ENCODE results near the gene SLC39A11.

The SLC39A11 gene

DNA sequence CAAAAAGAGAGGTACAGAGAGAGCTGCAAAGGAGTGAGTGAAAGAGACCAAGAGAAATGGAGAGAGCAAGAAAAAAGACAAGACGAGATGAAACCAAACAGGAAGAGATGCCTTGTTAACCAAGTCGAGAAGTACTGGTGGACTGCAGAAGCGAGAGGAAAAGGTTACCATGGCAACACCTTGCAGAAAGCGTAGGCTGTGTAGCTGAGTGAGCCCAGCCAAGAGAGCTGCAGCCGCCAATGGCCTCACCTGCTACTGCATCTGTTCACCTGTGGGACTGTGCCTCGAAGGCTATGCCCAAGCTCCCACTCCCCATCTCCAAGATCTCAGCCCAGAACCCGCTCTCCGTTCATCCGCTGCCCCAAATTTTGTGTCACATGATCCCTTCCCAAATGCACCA lies 161.3 kb downstream of the SLC39A11 start:
- H3K4me2 ChIP-seq (ENCODE audit: low read depth, low read length) = no peak overlapping the region
- TF ChIP-seq, protein P1, sequence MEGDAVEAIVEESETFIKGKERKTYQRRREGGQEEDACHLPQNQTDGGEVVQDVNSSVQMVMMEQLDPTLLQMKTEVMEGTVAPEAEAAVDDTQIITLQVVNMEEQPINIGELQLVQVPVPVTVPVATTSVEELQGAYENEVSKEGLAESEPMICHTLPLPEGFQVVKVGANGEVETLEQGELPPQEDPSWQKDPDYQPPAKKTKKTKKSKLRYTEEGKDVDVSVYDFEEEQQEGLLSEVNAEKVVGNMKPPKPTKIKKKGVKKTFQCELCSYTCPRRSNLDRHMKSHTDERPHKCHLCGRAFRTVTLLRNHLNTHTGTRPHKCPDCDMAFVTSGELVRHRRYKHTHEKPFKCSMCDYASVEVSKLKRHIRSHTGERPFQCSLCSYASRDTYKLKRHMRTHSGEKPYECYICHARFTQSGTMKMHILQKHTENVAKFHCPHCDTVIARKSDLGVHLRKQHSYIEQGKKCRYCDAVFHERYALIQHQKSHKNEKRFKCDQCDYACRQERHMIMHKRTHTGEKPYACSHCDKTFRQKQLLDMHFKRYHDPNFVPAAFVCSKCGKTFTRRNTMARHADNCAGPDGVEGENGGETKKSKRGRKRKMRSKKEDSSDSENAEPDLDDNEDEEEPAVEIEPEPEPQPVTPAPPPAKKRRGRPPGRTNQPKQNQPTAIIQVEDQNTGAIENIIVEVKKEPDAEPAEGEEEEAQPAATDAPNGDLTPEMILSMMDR (IDR thresholded peaks at IDR 0.05; ENCODE audit: low read length) = no peak
- TF ChIP-seq EZH2phosphoT487 (IDR thresholded peaks at IDR 0.05; ENCODE audit: low read length) (no peak), EZH2 (optimal IDR thresholded peaks at IDR 0.05; ENCODE audit: low read depth, low read length) (no peak)
- H3K9ac ChIP-seq (ENCODE audit: low read length) = no peak overlapping the region
- no peak for DNase-seq
- H3K4me3 ChIP-seq (ENCODE audit: low read length) = no peak overlapping the region
- no peaks in the 10 kb centered on the region for H3K79me2 ChIP-seq (ENCODE audit: low read length)
- H4K20me1 ChIP-seq (ENCODE audit: insufficient read depth, low read length) = no peaks in the 10 kb centered on the region
- no peaks in the 10 kb centered on the region for H3K9me2 ChIP-seq (replicated peaks; ENCODE audit: insufficient read depth, low read length)
- H3K4me1 ChIP-seq (ENCODE audit: low read length) = no peaks in the 10 kb centered on the region
- no peaks in the 10 kb centered on the region for H3K27me3 ChIP-seq (replicated peaks; ENCODE audit: insufficient read depth, low read length)
- no peaks in the 10 kb centered on the region for H3F3A ChIP-seq (ENCODE audit: insufficient read depth, low read length)
- no peak overlapping the region for H3K27ac ChIP-seq (ENCODE audit: low read length)
- no peaks in the 10 kb centered on the region for H3K9me3 ChIP-seq (replicated peaks; ENCODE audit: insufficient read depth, low read length)
- H3K36me3 ChIP-seq (replicated peaks; ENCODE audit: insufficient read depth, low read length) = no peaks in the 10 kb centered on the region
- H2AFZ ChIP-seq (ENCODE audit: low read length) = no peak overlapping the region

DNA sequence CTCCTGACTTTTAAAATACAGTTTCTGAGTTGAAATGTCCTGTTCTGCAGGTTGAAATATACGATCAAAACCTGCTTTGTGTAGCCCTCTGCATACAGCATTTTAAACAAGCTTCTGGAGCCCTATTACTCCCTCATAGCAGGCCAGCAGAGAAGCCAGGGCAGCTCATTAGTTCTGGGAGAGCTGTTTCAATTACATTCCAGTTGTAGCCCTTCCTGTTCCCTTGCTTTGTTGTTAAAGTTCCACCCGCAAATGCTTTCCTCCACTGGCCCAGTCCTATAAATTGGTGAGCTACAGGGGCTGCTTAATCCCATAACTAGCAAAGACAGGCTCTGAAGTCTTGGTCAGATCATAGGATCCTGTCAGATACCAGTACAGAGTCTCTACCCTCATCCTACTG lies 162.5 kb downstream of the SLC39A11 start:
- Histone ChIP-seq H3K4me3 (ENCODE audit: low read length) (no peak overlapping the region), H3K79me2 (ENCODE audit: low read length) (no peaks in the 10 kb centered on the region), H3K27ac (ENCODE audit: low read length) (no peak overlapping the region), H3K9me3 (replicated peaks; ENCODE audit: insufficient read depth, low read length) (no peaks in the 10 kb centered on the region), H3K27me3 (replicated peaks; ENCODE audit: insufficient read depth, low read length) (no peaks in the 10 kb centered on the region), H3K4me2 (ENCODE audit: low read depth, low read length) (no peak overlapping the region), H4K20me1 (ENCODE audit: insufficient read depth, low read length) (no peaks in the 10 kb centered on the region), H3F3A (ENCODE audit: insufficient read depth, low read length) (no peaks in the 10 kb centered on the region), H3K9ac (ENCODE audit: low read length) (no peak overlapping the region), H3K9me2 (replicated peaks; ENCODE audit: insufficient read depth, low read length) (no peaks in the 10 kb centered on the region), H3K4me1 (ENCODE audit: low read length) (no peaks in the 10 kb centered on the region), H3K36me3 (replicated peaks; ENCODE audit: insufficient read depth, low read length) (no peaks in the 10 kb centered on the region), H2AFZ (ENCODE audit: low read length) (no peak overlapping the region)
- no peak for DNase-seq
- TF ChIP-seq EZH2 (optimal IDR thresholded peaks at IDR 0.05; ENCODE audit: low read depth, low read length) (no peak), EZH2phosphoT487 (IDR thresholded peaks at IDR 0.05; ENCODE audit: low read length) (no peak)
- TF ChIP-seq, protein P1 (IDR thresholded peaks at IDR 0.05; ENCODE audit: low read length) = no peak

DNA sequence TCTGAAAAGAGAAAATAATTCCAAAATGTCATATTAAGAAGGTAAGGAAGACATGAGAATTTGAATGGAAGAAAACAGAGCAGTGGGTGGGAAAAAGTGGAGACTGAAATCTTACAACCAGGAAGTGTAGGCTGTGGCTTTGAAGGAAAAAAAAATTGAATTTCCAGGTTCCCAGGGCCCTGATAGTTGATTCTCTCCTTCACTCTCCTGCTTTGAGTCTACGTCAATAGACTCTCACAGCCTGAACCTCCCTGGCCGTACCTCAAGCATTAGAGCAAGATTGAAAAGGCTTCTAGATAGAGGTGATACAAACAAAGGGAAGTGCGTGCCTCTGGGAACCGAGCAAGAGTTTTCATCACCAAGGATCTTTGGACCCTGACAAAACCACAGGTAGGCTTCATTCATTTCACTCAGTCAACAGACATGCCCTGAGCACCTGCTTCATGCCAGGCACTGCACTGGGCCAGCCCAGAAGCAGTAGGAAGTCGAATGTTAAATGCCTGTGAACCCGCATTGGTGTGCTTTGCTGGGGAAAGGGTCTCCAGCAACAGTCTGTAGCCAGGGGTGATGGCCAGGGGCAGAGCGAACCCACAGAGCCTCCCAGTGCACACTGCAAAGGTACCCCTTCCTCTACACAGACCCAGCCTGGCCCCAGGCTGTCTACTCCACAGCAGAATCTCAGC lies 163.9 kb downstream of the SLC39A11 start:
- Histone ChIP-seq H3K27me3 (replicated peaks; ENCODE audit: insufficient read depth, low read length) (no peaks in the 10 kb centered on the region), H3K79me2 (ENCODE audit: low read length) (no peaks in the 10 kb centered on the region), H3K27ac (ENCODE audit: low read length) (no peak overlapping the region), H3K4me3 (ENCODE audit: low read length) (no peak overlapping the region), H3K9me3 (replicated peaks; ENCODE audit: insufficient read depth, low read length) (no peaks in the 10 kb centered on the region), H3F3A (ENCODE audit: insufficient read depth, low read length) (no peaks in the 10 kb centered on the region), H3K4me2 (ENCODE audit: low read depth, low read length) (no peak overlapping the region), H3K36me3 (replicated peaks; ENCODE audit: insufficient read depth, low read length) (no peaks in the 10 kb centered on the region), H3K9me2 (replicated peaks; ENCODE audit: insufficient read depth, low read length) (no peaks in the 10 kb centered on the region), H4K20me1 (ENCODE audit: insufficient read depth, low read length) (no peaks in the 10 kb centered on the region), H2AFZ (ENCODE audit: low read length) (no peak overlapping the region), H3K4me1 (ENCODE audit: low read length) (no peaks in the 10 kb centered on the region), H3K9ac (ENCODE audit: low read length) (no peak overlapping the region)
- DNase-seq = no peak
- no peak for TF ChIP-seq EZH2phosphoT487 (IDR thresholded peaks at IDR 0.05; ENCODE audit: low read length)
- TF ChIP-seq, protein P1 (IDR thresholded peaks at IDR 0.05; ENCODE audit: low read length) = no peak
- TF ChIP-seq EZH2 (optimal IDR thresholded peaks at IDR 0.05; ENCODE audit: low read depth, low read length) = no peak

Data from MM.1S (cell line).